Measurements from ENCODE around the gene KIF3C. TPM values are rescaled to one million over a fixed set of nuclear protein-coding genes. Genes with fewer than 3 reads are reported as not detected.
"Not testable (repeated sequence)": the region's sequence is repeated elsewhere in the genome, so short reads cannot be mapped to it uniquely, and the experiment has no call there.

Gene KIF3C
- total and polyA plus RNA-seq, 2 experiments from 2014 or later, result 8.4 to 10.9 TPM

DNA sequence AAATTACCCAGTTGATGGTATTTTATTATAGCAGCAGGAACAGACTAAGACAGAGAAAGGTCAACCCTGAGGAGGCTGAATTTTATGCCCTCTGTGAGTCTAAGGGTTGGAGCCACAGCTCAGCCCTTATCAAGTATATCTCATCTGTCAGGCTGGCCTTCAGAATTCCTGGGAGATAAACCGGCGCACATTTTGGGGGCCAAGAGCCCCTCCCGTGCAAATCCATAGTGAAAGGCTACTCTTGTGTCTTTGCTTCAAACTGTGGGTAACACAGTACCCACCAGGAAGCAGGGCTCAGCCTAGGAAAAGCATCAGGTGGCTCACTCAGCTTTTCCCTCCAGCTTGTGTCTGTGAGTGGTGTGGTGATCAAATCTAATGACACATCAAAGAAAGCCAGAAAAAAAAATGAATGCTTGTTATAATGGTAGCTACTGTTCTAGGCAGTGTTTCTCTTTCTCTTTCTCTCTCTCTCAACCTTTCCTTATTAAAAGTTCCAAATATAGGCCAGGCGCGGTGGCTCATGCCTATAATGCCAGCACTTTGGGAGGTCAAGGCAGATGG is 79.0 kb downstream of the KIF3C start:
- Histone ChIP-seq H3K4me3 (no peak overlapping the region), H3K79me2 (no peaks in the 10 kb centered on the region), H3K36me3 (replicated peaks; ENCODE audit: insufficient read depth, low read depth) (no peaks in the 10 kb centered on the region), H3K4me1 (ENCODE audit: insufficient read depth) (no peaks in the 10 kb centered on the region), H2AFZ (no peak overlapping the region), H3K27ac (no peak overlapping the region), H3K4me2 (no peak overlapping the region), H3K27me3 (no peaks in the 10 kb centered on the region), H4K20me1 (ENCODE audit: insufficient read depth, poor library complexity, severe bottlenecking) (no peaks in the 10 kb centered on the region), H3K9me3 (ENCODE audit: low read depth) (no peaks in the 10 kb centered on the region), H3K9me2 (replicated peaks; ENCODE audit: insufficient read depth) (no peaks in the 10 kb centered on the region)
- TF ChIP-seq EZH2phosphoT487 (IDR thresholded peaks at IDR 0.05; ENCODE audit: low read depth, severe bottlenecking, unreplicated experiment), result no peak
- TF ChIP-seq, protein P1, sequence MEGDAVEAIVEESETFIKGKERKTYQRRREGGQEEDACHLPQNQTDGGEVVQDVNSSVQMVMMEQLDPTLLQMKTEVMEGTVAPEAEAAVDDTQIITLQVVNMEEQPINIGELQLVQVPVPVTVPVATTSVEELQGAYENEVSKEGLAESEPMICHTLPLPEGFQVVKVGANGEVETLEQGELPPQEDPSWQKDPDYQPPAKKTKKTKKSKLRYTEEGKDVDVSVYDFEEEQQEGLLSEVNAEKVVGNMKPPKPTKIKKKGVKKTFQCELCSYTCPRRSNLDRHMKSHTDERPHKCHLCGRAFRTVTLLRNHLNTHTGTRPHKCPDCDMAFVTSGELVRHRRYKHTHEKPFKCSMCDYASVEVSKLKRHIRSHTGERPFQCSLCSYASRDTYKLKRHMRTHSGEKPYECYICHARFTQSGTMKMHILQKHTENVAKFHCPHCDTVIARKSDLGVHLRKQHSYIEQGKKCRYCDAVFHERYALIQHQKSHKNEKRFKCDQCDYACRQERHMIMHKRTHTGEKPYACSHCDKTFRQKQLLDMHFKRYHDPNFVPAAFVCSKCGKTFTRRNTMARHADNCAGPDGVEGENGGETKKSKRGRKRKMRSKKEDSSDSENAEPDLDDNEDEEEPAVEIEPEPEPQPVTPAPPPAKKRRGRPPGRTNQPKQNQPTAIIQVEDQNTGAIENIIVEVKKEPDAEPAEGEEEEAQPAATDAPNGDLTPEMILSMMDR (IDR thresholded peaks at IDR 0.05; ENCODE audit: poor library complexity), result no peak
- TF ChIP-seq EZH2 (IDR thresholded peaks at IDR 0.05; ENCODE audit: borderline replicate concordance), result no peak
- WGBS (ENCODE audit: low lambda C conversion rate, missing lambda C conversion rate), result 81% methylated on average over 5 of the region's 5 CpGs
- DNase-seq (ENCODE audit: low spot score), result no peak

DNA sequence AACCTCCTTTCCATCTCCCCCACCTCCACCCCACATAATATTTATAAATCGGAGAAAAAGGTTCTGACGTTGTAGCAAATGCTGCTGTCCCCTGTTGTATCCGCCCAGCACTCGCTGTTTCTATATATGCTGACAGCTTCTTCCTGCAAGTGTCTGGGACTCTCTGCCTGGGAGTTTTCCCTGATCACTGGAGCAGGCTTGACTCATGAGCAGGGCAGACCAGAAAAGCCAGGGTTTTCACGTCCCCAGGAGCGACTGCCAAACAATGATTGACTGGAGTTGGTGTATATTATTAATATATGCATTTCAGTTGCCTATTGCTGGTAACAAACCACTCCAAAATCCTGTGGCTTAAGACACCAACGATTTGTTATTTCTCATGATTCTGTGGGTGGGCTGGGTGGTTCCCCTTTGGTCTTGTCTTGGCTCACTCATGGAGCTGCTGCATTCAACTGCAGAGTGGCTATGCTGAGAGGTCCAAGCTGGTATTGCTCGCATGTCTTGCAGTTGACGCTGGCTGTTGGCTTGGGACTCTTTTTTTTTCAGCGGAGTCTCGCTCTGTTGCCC is 82.8 kb downstream of the KIF3C start:
- Histone ChIP-seq H3K4me3 (no peak overlapping the region), H3K27me3 (no peaks in the 10 kb centered on the region), H3K4me1 (ENCODE audit: insufficient read depth) (no peaks in the 10 kb centered on the region), H3K79me2 (no peaks in the 10 kb centered on the region), H3K36me3 (replicated peaks; ENCODE audit: insufficient read depth, low read depth) (no peaks in the 10 kb centered on the region), H3K9me2 (replicated peaks; ENCODE audit: insufficient read depth) (no peaks in the 10 kb centered on the region), H4K20me1 (ENCODE audit: insufficient read depth, poor library complexity, severe bottlenecking) (no peaks in the 10 kb centered on the region), H2AFZ (no peak overlapping the region), H3K9me3 (ENCODE audit: low read depth) (no peaks in the 10 kb centered on the region), H3K27ac (no peak overlapping the region), H3K4me2 (no peak overlapping the region)
- WGBS (ENCODE audit: low lambda C conversion rate, missing lambda C conversion rate), result 90% methylated on average over 11 of the region's 11 CpGs
- TF ChIP-seq EZH2phosphoT487 (IDR thresholded peaks at IDR 0.05; ENCODE audit: low read depth, severe bottlenecking, unreplicated experiment) (no peak), EZH2 (IDR thresholded peaks at IDR 0.05; ENCODE audit: borderline replicate concordance) (no peak)
- TF ChIP-seq, protein P1 (IDR thresholded peaks at IDR 0.05; ENCODE audit: poor library complexity), result no peak
- DNase-seq (ENCODE audit: low spot score), result no peak

DNA sequence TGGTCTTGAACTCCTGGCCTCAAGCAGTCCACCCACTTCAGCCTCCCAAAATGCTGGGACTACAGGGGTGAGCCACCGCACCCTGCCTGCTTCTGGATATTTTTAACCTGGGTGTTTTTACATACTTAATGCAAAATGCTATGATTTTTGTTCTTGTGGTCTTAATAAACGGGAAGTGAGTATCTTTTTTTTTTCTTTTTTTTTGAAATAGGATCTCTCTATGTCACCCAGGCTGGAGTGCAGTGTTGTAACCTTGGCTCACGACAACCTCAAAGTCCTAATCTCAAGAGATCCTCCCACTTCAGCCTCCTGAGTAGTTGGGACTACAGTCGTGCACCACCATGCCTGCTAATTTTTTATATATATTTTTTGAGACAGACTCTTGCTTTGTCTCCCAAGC is 84.8 kb downstream of the KIF3C start:
- no peak overlapping the region for H3K27ac ChIP-seq
- 95% methylated on average over 4 of the region's 4 CpGs for WGBS (ENCODE audit: low lambda C conversion rate, missing lambda C conversion rate)

DNA sequence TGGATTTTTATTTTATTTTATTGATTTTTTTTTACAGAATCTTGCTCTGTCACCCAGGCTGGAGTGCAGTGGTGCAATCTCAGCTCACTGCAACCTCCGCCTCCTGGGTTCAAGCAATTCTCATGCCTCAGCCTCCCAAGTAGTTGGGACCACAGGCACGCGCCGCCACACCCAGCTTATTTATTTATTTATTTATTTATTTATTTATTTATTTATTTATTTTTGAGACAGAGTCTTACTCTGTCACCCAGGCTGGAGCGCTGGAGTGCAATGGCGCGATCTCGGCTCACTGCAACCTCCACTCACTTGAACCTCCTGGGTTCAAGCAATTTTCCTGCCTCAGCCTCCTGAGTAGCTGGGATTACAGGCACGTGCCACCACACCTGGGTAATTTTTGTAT is 86.0 kb downstream of the KIF3C start:
- not testable (repeated sequence) for H3K36me3 ChIP-seq (replicated peaks; ENCODE audit: insufficient read depth, low read depth); H3K27ac ChIP-seq; H3K4me1 ChIP-seq (ENCODE audit: insufficient read depth); H3K27me3 ChIP-seq; H3K4me2 ChIP-seq; H3K9me2 ChIP-seq (replicated peaks; ENCODE audit: insufficient read depth); H3K4me3 ChIP-seq; H3K79me2 ChIP-seq; DNase-seq (ENCODE audit: low spot score); H3K9me3 ChIP-seq (ENCODE audit: low read depth); H2AFZ ChIP-seq; H4K20me1 ChIP-seq (ENCODE audit: insufficient read depth, poor library complexity, severe bottlenecking)
- 90% methylated on average over 9 of the region's 9 CpGs for WGBS (ENCODE audit: low lambda C conversion rate, missing lambda C conversion rate)

More for the DNA sequence above, 84.8 kb downstream of the KIF3C start:
- Histone ChIP-seq H4K20me1 (ENCODE audit: insufficient read depth, poor library complexity, severe bottlenecking) (no peaks in the 10 kb centered on the region), H3K9me2 (replicated peaks; ENCODE audit: insufficient read depth) (no peaks in the 10 kb centered on the region), H3K36me3 (replicated peaks; ENCODE audit: insufficient read depth, low read depth) (no peaks in the 10 kb centered on the region), H3K79me2 (no peaks in the 10 kb centered on the region), H3K4me3 (no peak overlapping the region), H3K27me3 (no peaks in the 10 kb centered on the region), H3K4me1 (ENCODE audit: insufficient read depth) (no peaks in the 10 kb centered on the region), H3K4me2 (no peak overlapping the region), H2AFZ (no peak overlapping the region), H3K9me3 (ENCODE audit: low read depth) (no peaks in the 10 kb centered on the region)
- no peak for TF ChIP-seq EZH2 (IDR thresholded peaks at IDR 0.05; ENCODE audit: borderline replicate concordance)
- DNase-seq (ENCODE audit: low spot score), result no peak

Measured in hepatocyte (in vitro differentiated cells).